Right lobe of liver (tissue), 4 donors: ENCODE results near the gene KIF2A.

Experiments used
- POLR2A ChIP-seq: fragments of 450-650 bp; IDR thresholded peaks from one replicate; pipeline ENCODE4 v1.6.1; 2017; ENCODE audit warnings: antibody characterized with exemption, mild to moderate bottlenecking
- TF ChIP-seq, protein P1 (sequence below), 4 donors: fragments of 200-600 bp in 3 of 4; fragments of 450-650 bp in 1 of 4; IDR thresholded peaks; one replicate each; pipeline versions ENCODE4 v1.5.1 to v1.8.0; 2016 to 2022; ENCODE audit warnings: antibody characterized with exemption in 4 of 4, mild to moderate bottlenecking in 2 of 4
- donor health status: DM: no; HTN: no; CAD: no.
- donor health status: DM: no; HTN: no; CAD: no.
- donor health status: DM: no; HTN: yes; CAD: no.

DNA sequence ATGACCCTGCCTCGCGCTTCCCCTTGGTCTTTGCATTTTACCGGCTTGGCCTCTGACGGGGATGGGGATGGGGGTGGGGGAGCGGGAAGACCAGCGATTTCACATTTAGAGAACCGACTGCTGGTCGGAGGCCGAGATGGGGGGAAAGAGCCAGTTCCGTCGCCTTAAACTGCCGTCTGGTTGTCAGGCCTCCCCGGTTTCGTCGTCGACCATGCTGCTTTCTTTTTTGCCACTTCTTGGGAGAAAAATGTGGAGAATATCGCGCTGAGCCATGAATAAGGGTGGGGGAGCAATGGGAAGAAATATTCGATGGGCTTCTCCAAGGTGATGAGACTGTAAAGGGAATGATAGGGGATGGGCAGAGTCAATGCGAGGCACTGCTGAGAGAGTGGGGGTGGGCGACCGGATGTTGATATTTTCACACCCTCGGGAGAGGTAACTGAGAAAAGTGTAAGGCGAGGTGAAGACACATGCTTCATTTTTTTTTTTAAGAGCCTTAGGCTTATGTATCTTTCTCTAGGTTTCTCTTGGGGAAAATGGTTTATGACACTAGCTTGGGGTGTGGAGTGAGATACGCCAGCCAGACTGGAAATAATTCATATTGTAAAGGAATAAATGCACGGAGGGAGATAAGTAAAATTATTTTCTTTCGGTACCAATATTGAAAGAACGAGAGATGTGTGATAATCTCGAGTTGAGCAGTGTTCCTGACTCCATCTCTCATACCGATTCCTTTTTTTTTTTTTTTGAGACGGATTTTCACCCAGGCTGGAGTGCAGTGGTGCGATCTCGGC is 1.1 kb downstream of the KIF2A start:
- TF ChIP-seq, protein P1, sequence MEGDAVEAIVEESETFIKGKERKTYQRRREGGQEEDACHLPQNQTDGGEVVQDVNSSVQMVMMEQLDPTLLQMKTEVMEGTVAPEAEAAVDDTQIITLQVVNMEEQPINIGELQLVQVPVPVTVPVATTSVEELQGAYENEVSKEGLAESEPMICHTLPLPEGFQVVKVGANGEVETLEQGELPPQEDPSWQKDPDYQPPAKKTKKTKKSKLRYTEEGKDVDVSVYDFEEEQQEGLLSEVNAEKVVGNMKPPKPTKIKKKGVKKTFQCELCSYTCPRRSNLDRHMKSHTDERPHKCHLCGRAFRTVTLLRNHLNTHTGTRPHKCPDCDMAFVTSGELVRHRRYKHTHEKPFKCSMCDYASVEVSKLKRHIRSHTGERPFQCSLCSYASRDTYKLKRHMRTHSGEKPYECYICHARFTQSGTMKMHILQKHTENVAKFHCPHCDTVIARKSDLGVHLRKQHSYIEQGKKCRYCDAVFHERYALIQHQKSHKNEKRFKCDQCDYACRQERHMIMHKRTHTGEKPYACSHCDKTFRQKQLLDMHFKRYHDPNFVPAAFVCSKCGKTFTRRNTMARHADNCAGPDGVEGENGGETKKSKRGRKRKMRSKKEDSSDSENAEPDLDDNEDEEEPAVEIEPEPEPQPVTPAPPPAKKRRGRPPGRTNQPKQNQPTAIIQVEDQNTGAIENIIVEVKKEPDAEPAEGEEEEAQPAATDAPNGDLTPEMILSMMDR (IDR thresholded peaks at IDR 0.05): no peak
- no peak for TF ChIP-seq POLR2A
